Gastrocnemius medialis (tissue), 4 donors: ENCODE results near the gene STRBP.

Experiments used
- POLR2A ChIP-seq, 2 donors: fragments of 450-650 bp; IDR thresholded peaks; one replicate each; pipeline ENCODE4 v1.6.1; 2017; ENCODE audit warnings: antibody characterized with exemption in 2 of 2, mild to moderate bottlenecking in 2 of 2, moderate library complexity in 2 of 2
- TF ChIP-seq, protein P1 (sequence below), 5 experiments: fragments of 450-650 bp in 3 of 5; fragments of 200-600 bp in 2 of 5; sonication (generic) in 2 of 5; IDR thresholded peaks in 4 of 5; conservative IDR thresholded peaks in 1 of 5; 1 replicate in 4 of 5; 2 replicates in 1 of 5; pipeline ENCODE4 v1.5.1; 2016 to 2019; ENCODE audit warnings: antibody characterized with exemption in 5 of 5, mild to moderate bottlenecking in 3 of 5, moderate library complexity in 3 of 5

DNA sequence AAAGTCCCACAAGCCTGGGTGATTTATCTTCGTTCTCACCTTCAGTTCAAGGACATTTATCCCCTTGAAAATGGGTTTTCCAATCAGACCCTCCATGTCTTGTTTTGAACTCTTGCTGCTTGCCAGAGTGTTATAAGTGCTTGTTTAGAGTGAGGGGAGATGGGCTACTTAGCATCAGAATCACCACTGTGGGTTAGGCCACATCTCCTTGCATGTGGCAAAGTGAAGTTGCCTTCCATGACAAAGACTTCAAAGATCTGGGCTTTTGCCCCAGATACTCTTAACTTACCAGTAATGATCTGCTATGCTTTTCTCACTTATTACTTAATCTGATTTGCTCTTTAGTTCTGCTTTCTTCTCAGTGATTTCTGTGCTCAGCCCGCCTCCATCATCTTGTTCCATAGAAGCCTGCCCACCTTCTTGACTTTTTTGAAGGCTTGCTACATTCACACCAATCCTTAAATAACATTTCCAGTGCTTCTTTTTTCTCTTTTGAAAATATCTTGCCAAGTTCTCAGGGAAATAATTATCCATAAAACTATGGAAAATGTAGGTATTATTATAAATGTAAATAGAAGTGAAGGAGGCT, 195.9 kb downstream of the STRBP start:
- TF ChIP-seq POLR2A (IDR thresholded peaks at IDR 0.05): no peak
- TF ChIP-seq, protein P1, sequence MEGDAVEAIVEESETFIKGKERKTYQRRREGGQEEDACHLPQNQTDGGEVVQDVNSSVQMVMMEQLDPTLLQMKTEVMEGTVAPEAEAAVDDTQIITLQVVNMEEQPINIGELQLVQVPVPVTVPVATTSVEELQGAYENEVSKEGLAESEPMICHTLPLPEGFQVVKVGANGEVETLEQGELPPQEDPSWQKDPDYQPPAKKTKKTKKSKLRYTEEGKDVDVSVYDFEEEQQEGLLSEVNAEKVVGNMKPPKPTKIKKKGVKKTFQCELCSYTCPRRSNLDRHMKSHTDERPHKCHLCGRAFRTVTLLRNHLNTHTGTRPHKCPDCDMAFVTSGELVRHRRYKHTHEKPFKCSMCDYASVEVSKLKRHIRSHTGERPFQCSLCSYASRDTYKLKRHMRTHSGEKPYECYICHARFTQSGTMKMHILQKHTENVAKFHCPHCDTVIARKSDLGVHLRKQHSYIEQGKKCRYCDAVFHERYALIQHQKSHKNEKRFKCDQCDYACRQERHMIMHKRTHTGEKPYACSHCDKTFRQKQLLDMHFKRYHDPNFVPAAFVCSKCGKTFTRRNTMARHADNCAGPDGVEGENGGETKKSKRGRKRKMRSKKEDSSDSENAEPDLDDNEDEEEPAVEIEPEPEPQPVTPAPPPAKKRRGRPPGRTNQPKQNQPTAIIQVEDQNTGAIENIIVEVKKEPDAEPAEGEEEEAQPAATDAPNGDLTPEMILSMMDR (IDR thresholded peaks at IDR 0.05 in 4 of 5, conservative IDR thresholded peaks at IDR 0.05 in 1 of 5): no peak
